ENCODE results near the gene CENPS. TPM values are rescaled to one million over a fixed set of nuclear protein-coding genes. Genes with fewer than 3 reads are reported as not detected.

Gene CENPS
- total and polyA plus RNA-seq, 7 donors: 2.2 to 31.4 (median 7.5) TPM

- Histone ChIP-seq H3K4me3 (peak overlapping the region; percentile 90), H3K27me3 (ENCODE audit: insufficient read depth in 3 of 3, low read length in 2 of 3) (no peaks in the 10 kb centered on the region), H3K27ac (no peak overlapping the region), H3K4me1 (peaks cover 9% of the 10 kb centered on the region), H3K9me3 (no peaks in the 10 kb centered on the region), H3K36me3 (ENCODE audit: insufficient read depth in 1 of 2, low read depth in 1 of 2) (peaks cover 0 to 35% of the 10 kb centered on the region in 2 donors)
- no peak for ATAC-seq
- intact Hi-C loops (cut with DNase I): no loop called here
- TF ChIP-seq CTCF (IDR thresholded peaks at IDR 0.05): no peak
- 44 to 59% (median 48%) methylated on average over 8 of the region's 8 CpGs for WGBS, 3 donors
- no peak for DNase-seq
Observed at GRCh38 chr1:10400013-10400412, 30.2 kb upstream of the CENPS start.

- intact Hi-C loops (cut with DNase I): no loop called here
- no peak overlapping the region for H3K27ac ChIP-seq
- no peak overlapping the region for H3K4me3 ChIP-seq
- peaks cover under 1 to 48% of the 10 kb centered on the region in 2 donors for H3K36me3 ChIP-seq (ENCODE audit: insufficient read depth in 1 of 2, low read depth in 1 of 2)
- DNase-seq: no peak
- H3K27me3 ChIP-seq (ENCODE audit: insufficient read depth in 3 of 3, low read length in 2 of 3): no peaks in the 10 kb centered on the region
- ATAC-seq: no peak
- WGBS, 3 donors: 62 to 75% (median 69%) methylated on average over 1 of the region's 1 CpG
- no peak for TF ChIP-seq CTCF (IDR thresholded peaks at IDR 0.05)
- H3K4me1 ChIP-seq: peaks cover 9% of the 10 kb centered on the region
- H3K9me3 ChIP-seq: no peaks in the 10 kb centered on the region
Observed at GRCh38 chr1:10401281-10401680, 29.0 kb upstream of the CENPS start.

- TF ChIP-seq CTCF (IDR thresholded peaks at IDR 0.05): no peak
- Histone ChIP-seq H3K27ac (no peak overlapping the region), H3K36me3 (ENCODE audit: insufficient read depth in 1 of 2, low read depth in 1 of 2) (peaks cover 6 to 63% of the 10 kb centered on the region in 2 donors), H3K9me3 (no peaks in the 10 kb centered on the region), H3K4me1 (peaks cover 9% of the 10 kb centered on the region), H3K4me3 (no peak overlapping the region), H3K27me3 (ENCODE audit: insufficient read depth in 3 of 3, low read length in 2 of 3) (no peaks in the 10 kb centered on the region)
- DNase-seq: no peak
- intact Hi-C loops (cut with DNase I): no loop called here
- no peak for ATAC-seq
- WGBS, 3 donors: 96 to 98% (median 97%) methylated on average over 9 of the region's 9 CpGs
Observed at GRCh38 chr1:10402729-10403274, 27.4 kb upstream of the CENPS start.

- H3K9me3 ChIP-seq: no peaks in the 10 kb centered on the region
- intact Hi-C loops (cut with DNase I): no loop called here
- ATAC-seq: no peak
- H3K27me3 ChIP-seq (ENCODE audit: insufficient read depth in 3 of 3, low read length in 2 of 3): no peaks in the 10 kb centered on the region
- no peak for DNase-seq
- peaks cover 17 to 98% of the 10 kb centered on the region in 2 donors for H3K36me3 ChIP-seq (ENCODE audit: insufficient read depth in 1 of 2, low read depth in 1 of 2)
- no peak overlapping the region for H3K4me3 ChIP-seq
- no peak for TF ChIP-seq CTCF (IDR thresholded peaks at IDR 0.05)
- no peaks in the 10 kb centered on the region for H3K4me1 ChIP-seq
- 95 to 97% (median 95%) methylated on average over 2 of the region's 2 CpGs for WGBS, 3 donors
- H3K27ac ChIP-seq: no peak overlapping the region
Observed at GRCh38 chr1:10407201-10407600, 23.0 kb upstream of the CENPS start.
